ENCODE results near the gene PHACTR1.
"Not testable (repeated sequence)": the region's sequence is repeated elsewhere in the genome, so short reads cannot be mapped to it uniquely, and the experiment has no call there.

PHACTR1 gene

DNA sequence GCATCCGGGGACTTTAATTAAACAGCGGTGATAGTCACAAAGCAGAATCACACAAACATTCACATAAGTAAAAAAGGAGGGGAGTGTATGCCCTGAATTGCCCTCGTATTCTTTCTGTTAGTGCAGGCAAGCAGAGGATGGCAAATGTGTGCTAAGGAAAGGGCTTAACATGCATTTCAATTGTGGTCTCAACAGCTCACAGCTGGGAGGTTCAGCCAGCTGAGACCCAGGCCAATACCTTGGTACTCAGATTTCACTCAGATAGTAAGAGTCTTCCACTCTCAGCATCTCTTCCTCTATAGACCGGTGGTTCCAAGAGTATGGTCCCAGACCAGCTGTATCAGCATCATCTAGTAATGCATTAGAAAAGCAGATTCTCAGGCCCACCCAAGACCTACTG, 215.1 kb downstream of the PHACTR1 start:
- TF ChIP-seq, protein P1, sequence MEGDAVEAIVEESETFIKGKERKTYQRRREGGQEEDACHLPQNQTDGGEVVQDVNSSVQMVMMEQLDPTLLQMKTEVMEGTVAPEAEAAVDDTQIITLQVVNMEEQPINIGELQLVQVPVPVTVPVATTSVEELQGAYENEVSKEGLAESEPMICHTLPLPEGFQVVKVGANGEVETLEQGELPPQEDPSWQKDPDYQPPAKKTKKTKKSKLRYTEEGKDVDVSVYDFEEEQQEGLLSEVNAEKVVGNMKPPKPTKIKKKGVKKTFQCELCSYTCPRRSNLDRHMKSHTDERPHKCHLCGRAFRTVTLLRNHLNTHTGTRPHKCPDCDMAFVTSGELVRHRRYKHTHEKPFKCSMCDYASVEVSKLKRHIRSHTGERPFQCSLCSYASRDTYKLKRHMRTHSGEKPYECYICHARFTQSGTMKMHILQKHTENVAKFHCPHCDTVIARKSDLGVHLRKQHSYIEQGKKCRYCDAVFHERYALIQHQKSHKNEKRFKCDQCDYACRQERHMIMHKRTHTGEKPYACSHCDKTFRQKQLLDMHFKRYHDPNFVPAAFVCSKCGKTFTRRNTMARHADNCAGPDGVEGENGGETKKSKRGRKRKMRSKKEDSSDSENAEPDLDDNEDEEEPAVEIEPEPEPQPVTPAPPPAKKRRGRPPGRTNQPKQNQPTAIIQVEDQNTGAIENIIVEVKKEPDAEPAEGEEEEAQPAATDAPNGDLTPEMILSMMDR (IDR thresholded peaks at IDR 0.05; ENCODE audit: low read depth, low read length, missing control alignments) = no peak

DNA sequence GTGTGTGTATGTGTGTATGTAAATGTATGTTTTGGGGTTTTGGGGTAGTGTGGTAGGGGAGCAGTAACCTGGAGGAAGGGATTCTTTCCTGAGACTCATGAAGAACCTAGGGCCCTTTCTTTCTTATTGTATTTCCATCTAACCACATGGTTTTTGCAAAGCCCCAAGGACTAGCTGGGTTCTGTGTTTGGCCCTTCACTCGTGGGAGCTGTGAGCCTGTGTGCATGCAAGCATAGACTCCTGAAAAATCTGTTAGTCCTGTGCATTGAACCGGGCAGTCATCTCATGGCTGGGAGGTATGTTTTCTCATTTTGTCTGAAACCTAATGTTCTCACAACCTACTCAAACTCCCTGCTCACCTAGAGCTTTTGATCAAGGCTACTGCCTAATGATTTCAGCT, 219.1 kb downstream of the PHACTR1 start:
- no peak overlapping the region for H3K4me3 ChIP-seq (replicated peaks; ENCODE audit: low read depth, low read length)
- TF ChIP-seq, protein P1 (IDR thresholded peaks at IDR 0.05; ENCODE audit: low read depth, low read length, missing control alignments) = no peak
- no peak for DNase-seq (ENCODE audit: extremely low read depth, low read depth)

More for the DNA sequence above, 215.1 kb downstream of the PHACTR1 start:
- DNase-seq (ENCODE audit: extremely low read depth, low read depth) = no peak
- no peak overlapping the region for H3K4me3 ChIP-seq (replicated peaks; ENCODE audit: low read depth, low read length)

DNA sequence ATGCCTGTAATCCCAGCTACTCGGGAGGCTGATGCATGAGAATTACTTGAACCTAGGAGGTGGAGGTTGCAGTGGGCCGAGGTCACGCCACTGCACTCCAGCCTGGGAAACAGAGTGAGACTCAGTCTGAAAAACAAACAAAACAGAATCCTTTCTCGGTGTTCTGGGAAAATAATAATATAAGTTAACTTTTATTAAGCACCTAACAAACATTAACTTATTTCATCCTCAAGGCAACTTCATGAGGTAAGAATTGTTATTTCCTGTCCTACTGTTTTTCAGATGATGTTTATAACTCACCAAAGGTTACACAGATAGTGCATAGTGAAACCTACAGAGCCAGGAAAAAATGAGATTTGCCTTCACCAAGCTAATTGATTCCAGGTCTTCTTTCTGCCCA, 221.4 kb downstream of the PHACTR1 start:
- H3K4me3 ChIP-seq (replicated peaks; ENCODE audit: low read depth, low read length) = no peak overlapping the region
- no peak for DNase-seq (ENCODE audit: extremely low read depth, low read depth)
- TF ChIP-seq, protein P1 (IDR thresholded peaks at IDR 0.05; ENCODE audit: low read depth, low read length, missing control alignments) = no peak

DNA sequence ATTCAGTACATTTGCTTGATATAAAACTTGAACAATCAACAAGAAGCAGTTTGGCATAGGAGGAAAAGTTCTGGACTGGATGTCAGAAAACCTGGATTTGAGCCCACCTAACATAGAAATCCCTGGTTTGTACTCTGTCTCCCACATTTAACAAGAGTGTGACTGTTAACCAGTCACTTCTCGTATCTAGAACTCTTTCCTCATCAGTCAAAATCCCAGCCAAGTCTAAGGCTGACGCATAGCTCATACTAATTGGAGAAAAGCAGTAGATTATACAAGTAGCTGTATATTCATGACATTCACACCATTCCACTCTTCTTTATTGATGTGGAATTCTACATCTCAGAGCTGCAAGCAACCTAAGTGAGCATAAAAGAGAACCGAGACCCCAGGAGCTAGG, 222.7 kb downstream of the PHACTR1 start:
- H3K4me3 ChIP-seq (replicated peaks; ENCODE audit: low read depth, low read length) = no peak overlapping the region
- DNase-seq (ENCODE audit: extremely low read depth, low read depth) = no peak
- TF ChIP-seq, protein P1 (IDR thresholded peaks at IDR 0.05; ENCODE audit: low read depth, low read length, missing control alignments) = no peak

DNA sequence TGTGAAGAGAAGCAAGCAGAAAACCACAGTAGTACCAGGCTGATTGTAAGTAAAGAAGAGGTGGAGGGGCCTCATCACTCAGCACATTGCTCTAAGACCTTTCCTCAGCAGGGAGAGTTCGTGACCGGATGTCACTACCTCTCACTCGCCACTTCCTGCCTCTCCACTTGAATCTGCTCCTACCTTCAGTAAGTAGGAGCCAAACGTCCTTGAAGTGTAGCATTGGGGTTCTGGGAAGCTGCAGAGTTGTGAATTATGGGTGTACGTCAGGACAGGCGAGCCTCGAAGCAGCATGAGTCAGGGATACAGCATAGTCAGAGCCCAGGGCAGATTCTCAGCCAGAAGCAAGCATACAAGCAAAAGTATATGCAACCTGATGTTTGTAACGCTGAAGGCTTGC, 224.9 kb downstream of the PHACTR1 start:
- TF ChIP-seq, protein P1 (IDR thresholded peaks at IDR 0.05; ENCODE audit: low read depth, low read length, missing control alignments) = no peak
- DNase-seq (ENCODE audit: extremely low read depth, low read depth) = no peak
- no peak overlapping the region for H3K4me3 ChIP-seq (replicated peaks; ENCODE audit: low read depth, low read length)

DNA sequence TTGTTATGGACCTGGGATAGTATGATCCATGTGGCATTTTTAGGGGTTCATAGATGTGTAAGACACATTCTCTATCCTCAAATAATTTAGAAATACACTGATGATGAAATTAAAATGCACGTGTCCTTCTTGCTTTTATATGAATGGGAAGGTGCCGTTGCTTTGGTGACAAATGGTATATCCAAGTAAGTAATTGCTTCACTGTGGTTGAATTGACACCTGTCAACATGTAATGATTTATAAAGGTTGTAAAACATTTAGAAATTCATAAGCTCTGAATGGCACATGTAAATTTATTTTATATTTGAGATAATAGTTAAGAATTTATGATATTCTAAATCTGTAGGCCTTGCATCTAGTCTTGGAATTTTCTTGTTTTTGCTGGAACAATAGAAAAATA, 227.0 kb downstream of the PHACTR1 start:
- no peak overlapping the region for H3K4me3 ChIP-seq (replicated peaks; ENCODE audit: low read depth, low read length)
- TF ChIP-seq, protein P1 (IDR thresholded peaks at IDR 0.05; ENCODE audit: low read depth, low read length, missing control alignments) = no peak
- no peak for DNase-seq (ENCODE audit: extremely low read depth, low read depth)

DNA sequence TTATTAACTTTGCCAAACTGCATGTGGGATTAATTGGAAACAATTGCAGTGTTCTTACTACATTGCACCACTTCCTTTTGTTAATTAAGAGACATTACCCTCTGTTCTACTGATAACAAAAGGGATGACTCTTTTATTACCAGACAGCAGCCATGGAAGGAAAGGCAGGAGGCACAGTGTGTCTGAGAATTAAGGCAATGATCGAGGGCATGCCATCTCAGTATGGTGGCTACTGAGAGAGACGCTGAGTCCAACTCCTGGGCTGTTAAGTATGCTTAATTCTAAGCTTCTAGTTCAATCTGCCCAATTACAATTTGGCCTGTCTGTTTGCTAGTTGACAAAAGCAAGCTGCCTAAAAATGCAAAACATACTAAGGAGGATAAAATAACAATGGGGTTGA, 227.4 kb downstream of the PHACTR1 start:
- no peak for DNase-seq (ENCODE audit: extremely low read depth, low read depth)
- TF ChIP-seq, protein P1 (IDR thresholded peaks at IDR 0.05; ENCODE audit: low read depth, low read length, missing control alignments) = no peak
- no peak overlapping the region for H3K4me3 ChIP-seq (replicated peaks; ENCODE audit: low read depth, low read length)

DNA sequence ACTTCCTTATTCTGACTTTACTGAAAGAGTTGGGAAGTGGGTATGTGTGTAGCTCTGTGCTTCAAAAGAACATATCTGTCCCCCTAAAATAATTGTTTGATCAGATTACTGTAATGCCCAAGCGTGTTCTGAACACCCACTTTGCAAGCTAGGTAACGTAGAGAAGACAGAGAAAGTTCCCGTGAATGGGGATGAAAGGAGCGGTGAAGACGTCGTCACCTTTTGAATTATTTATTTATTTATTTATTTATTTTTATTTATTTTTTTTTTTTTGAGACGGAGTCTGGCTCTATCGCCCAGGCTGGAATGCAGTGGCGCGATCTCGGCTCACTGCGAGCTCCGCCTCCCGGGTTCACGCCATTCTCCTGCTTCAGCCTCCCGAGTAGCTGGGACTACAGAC, 228.0 kb downstream of the PHACTR1 start:
- not testable (repeated sequence) for H3K4me3 ChIP-seq (replicated peaks; ENCODE audit: low read depth, low read length); DNase-seq (ENCODE audit: extremely low read depth, low read depth)
